Activated CD4-positive, CD25-positive, alpha-beta regulatory T cell (primary cell): ENCODE measurements around the gene GGPS1.
"Not testable (repeated sequence)": the region's sequence is repeated elsewhere in the genome, so short reads cannot be mapped to it uniquely, and the experiment has no call there.

Experiments used
- DNase-seq, 4 experiments: peaks; one replicate each; lab custom pipeline; 2025; lab: John Stamatoyannopoulos, UW

The GGPS1 gene

DNA sequence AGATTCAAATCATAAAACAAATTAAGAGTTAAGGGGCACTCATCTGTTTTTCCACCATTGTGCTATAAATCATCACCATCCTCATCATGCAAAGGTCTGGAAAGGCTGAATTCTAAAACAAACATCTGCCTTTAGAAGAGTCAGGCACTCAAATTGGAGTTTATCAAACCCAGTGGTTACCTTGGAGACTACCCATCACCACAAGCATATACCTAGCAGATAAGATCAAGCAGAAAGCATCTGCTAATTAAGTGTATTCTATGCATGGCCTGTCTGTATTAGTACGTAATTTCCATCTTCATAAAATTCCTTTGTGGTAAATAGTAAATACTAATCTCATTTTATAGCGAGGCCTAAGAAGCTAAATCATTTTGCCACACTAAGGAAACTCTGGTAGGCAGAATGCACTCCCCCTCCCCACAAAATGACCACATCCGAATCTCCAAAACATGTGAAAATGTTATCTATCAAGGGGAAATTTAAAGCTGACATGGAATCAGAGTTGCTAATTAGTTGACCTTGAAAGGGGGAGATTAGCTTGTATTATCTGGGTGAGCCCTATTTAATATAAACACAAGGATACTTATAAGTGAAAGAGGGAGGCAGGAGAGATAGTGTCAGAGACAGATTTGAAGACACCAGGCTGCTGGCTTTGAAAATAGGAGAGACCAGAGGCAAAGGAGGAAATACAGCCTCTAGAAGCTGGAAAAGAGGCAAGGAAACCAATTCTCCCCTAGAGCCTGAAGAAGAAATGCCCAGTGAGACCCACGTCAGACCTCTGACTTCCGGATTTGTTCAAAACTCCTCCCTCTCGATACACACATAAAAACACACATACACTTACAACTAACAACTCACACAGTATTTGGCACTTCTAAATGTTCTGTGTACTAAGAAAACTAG, 23.6 kb upstream of the GGPS1 start:
- DNase-seq = no peak

DNA sequence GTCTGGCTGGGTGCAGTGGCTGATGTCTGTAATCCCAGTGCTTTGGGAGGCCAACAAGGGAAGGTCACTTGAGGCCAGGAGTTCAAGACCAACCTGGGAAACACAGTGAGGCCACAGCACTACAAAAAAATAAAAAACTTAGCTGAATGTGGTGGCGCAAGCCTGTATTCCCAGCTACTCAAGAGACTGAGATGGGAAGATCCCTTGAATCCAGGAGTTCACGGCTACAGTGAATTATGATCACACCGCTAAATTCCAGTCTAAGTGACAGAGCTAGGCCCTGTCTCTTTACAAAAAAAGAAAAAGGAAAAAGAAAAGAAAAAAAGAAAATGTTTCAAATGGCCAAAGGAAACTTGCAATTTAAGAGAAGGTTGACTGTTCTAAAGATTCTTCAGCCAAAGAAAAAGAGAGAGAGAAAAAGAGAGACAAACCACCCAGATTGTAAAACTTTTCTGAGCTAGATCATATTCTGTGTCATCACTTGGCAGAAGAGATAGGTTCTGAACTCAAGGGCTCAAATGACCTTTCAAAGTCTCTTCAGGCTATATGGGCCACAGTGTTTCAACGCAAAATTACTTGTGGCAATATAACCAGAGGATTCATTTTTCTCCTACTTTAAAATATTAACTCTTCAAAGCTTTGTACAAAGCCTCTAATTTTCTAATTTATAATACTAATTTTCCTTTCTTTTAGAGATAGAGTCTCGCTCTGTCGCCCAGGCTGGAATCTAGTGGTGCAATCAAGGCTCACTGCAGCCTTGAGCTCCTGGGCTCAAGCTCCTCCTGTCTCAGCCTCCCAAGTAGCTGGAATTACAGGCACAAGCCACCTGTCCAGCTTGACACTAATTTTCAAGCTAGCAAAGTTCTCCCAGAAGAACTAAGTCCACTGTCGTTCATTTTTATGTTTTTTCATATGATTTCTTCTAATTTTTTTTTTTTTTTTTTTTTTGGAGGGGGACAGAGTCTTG, 20.9 kb upstream of the GGPS1 start:
- no peak for DNase-seq

- not testable (repeated sequence) for DNase-seq
Measured at GRCh38 chr1:235309206-235309605, 19.2 kb upstream of the GGPS1 start.

- no peak for DNase-seq
Measured at GRCh38 chr1:235313262-235313661, 15.1 kb upstream of the GGPS1 start.

DNA sequence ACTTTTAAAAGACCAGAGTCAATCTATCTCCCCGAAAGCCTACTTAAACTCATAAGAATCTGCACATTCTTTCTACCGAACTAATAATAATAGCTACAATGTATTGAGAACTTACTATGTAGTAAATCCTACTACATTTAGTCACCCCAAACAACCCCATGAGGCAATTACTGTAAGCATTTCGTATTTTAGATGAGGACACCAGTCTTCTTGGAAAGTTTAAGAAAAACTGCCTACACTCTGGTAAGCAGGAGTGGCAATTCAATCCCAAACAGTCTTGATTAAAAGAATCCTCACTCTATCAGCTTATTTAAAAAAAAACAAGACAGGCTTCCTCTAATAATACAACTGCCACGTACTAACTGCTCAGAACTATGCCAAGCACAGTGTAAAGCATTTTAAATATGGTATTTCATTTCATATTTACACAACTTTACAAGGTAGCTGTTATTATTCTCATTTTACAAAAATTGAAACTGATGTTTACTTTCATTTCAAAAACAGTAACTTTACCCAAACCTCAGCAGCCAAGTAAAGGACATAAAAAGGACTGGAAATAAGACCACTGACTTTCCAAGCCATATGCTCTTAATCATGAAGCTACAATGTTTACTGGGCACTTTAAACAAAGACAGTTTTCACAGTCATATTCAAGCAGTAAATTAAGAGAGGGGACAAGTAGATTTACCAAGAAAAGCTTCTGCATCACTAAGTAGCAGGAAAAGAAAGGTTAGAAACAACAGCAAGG, 14.3 kb upstream of the GGPS1 start:
- DNase-seq = no peak

GRCh38 chr1:235315173-235315572, 13.2 kb upstream of the GGPS1 start:
- DNase-seq = no peak

GRCh38 chr1:235315735-235316134, 12.6 kb upstream of the GGPS1 start:
- DNase-seq = no peak

DNA sequence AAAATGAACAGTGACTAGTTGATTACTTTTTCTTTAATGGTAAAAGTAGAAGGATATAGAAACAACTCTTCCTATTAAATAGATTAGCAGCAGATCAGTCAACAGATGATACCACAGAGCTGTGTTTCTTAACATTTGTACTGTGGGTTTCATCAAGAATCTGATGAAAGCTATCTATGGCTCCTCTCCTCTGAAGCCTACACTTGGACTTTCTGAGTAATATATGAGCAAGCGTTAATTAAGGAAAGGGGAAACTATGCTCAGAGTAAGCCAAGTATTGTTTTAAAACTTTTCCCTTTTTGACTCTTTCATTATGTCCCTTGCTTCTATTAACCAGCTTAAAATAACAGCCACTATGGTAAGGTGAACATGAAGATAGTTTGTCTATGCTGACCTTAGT, 11.2 kb upstream of the GGPS1 start:
- no peak for DNase-seq

DNA sequence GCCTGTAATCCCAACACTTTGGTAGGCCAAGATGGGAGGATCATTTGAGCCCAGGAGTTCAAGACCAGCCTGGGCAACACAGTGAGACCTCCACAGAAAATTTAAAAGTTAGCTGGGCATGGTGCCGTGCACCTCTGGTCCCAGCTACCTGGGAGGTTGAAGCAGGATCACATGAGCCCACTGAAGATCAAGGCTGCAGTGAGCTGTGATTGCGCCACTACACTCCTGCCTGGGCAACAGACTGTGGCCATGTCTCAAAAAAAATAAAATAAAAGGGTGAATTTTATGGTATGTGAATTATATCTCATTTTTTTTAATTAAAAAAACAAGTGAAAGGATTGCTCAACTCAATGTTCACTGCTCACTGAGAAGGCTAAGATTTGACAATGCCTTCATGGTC, 9.1 kb upstream of the GGPS1 start:
- no peak for DNase-seq

DNA sequence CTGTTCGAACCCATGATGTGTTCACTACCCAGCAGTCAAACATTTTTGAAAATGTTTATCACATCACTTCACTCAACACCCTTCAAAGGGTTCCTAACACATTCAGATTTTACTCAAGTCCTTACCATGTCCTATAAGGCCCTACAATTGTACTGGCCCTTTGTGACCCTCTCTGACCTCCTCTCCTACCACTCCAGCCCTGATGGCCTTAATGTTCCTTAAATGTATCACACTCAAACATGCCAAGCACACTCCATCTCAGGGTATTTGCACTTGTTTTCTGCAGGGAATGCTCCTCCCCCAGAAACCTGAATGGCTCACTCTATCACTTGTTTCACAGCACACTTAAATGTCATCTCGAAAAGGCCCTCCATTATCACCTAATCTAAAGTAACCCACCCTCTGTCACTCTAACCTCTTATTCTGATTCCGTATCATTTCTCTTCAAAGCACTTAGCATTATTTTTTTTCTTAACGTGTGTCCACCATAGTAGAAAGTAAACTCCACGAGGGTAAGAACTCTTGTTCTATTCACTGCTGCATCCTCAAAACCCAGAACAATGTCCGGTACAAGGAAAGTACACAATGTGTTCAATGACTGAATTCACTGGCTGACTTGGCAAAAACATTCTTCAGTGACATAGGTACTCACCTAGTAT, 7.7 kb upstream of the GGPS1 start:
- DNase-seq = no peak

GRCh38 chr1:235324296-235324695, 4.1 kb upstream of the GGPS1 start:
- no peak for DNase-seq

DNA sequence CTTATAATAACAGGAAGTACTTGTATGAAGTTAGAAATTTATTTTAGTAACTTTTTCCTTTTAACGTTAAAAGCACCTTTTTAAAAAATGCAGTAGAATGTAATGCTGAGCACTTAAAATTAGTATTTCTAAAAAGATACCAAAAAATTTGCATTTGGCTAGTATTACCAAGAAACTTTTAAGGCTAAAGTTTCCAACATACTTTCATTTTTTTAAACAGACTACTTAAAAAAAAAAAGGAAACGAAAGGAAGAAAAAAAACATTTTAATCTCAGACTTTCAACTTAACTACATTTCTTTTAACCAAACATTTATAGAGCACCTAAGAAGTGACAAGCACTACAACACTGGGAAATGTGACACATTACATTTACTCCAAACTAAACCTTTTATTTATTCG, 3.2 kb upstream of the GGPS1 start:
- no peak for DNase-seq

DNA sequence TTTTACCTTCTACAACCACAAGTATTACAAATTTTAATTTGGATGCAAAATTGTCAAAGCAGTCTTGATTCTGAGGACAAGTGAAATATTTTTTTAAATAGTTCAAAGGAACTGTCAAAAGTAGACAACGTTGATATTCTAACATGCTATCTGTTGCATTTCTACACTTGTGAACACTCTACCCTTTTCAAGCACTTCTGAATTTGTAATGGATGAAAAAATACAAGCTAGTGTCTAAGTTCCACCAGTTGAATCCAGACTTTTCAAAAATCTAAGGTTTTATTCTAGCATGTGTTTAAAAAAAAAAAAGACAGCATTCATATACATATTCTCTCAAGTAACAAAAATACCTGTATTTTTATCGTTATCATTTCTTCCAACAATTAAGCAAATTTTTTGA, 2.5 kb upstream of the GGPS1 start:
- DNase-seq = no peak

DNA sequence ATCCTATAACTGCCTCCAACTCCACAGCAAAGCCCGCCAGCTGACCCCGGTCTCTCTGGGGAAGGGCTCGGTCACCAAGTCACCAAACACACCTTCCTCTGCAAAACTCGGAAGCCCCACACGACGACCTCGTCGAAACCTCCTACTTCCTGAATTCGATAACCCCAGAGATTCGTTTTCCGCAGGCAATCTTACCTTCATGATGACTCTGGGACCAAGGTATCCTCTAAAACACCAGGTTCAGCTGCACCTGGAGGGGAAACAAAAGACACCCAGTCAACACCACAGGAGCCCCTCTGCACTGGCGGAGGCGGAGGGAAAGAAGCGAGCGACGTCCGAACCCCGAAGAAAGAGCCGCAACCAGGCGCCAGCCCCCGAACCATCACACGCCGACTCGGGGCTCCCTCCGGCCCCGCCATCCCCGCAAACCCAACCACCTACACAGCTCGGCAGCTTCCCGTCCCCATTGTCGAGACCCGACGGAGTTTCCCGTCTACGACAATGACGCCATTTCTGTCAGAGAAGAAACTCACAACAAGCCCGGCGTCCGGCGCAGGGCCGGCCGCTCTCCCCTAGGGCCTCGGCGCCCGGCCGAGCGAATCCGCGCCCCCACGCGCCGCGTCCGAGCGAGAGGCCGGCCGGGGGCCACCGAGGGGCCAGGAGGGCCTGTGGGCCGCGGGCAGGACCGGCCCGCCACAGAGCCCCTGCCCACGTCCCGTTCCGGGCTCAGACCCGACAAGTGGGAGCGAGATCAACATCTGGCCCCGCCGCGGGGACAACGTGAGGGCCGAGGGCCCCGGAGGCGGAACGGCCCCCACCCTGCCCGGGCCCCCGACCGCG, 1.4 kb upstream of the GGPS1 start:
- DNase-seq = peak; percentile 18 to 42 (median 32)

GRCh38 chr1:235327559-235328270, 655 bp upstream of the GGPS1 start, which contains the start of gene ARID4B:
Gene ARID4B, minus strand, starts transcription at chr1:235328179. Its CDS starts 1,260 bp downstream, at chr1:235326919.
- peak in 3 of 4 experiments; percentile 37 to 78 (median 42) for DNase-seq

DNA sequence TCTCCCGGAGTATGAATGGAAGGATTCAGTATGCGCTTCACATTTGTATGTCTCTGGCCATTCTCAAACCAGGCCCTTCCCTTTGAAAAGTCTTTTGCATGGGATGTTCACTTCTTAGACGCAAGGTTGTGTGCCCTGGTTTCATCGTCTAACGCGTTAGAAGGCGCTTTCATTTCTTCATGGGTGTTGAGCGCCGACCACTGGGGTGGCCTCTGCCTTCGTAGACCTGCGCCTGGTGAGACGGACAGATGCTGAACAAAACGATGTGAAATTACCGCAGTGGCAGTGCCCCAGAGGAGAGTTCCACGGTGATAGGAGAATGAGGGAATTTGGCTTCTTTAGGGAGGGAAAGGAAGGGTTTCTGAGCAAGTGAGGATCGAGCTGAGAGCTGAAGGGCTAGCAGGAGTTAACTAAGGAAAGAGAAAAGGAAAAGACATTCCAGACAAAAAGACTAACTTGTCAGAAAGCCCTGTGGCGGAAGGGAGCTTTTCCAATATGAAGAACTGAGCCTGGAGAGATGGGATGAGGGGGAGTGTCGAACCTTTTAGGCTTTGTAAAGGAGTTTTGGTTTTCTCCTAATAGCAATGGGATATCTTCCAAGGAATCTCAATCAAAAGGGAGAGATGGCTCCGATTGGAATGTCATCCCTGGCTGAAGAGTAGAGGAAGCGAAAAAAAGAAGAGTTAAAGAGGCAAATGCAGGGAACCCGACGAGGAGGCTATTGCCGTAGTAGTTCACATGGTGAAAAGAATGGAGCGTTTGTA, 951 bp downstream of the GGPS1 start:
- peak; percentile 12 to 35 (median 22) for DNase-seq

DNA sequence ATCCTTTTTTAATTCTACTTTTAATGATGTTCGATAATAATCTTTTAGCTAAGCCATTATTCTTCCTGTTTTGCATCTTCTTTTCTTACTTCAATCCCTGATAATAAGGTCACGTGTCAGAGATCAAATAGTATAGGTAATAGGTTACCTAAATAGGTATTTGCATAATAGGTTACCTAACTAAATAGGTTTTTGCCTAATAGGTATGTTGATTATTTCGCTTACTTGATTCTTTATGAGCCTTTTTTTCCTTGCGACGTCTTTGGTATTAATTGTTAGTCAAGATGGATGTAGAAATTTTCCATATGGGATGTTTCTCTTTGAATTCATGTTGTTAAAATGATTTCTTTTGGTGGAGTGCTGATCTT, 2.5 kb downstream of the GGPS1 start:
- no peak for DNase-seq

DNA sequence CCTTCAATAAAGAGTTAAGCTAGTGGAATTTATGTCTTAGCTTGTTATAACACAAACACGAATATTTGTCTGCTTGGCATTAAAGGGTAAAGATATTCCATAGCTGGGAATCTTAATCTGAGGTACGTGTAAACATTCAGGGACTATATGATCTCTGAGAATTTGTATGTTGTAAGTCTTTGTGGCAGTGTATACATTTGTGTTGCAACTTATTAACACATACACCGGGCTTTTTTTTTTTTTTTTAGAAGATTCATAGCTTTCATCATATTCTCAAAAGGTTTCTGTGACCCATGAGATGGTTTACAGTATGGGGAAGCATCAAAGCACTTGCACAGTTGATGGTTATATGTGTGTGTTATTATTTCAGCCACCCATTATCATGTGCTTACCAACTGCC, 3.0 kb downstream of the GGPS1 start:
- no peak for DNase-seq

GRCh38 chr1:235336903-235337302, 8.5 kb downstream of the GGPS1 start:
- no peak for DNase-seq
